Right kidney (tissue), 1 donor: ENCODE data around the gene MYO1B.

Experiments used
- DNase-seq: peaks from one replicate; pipeline ENCODE4 v3.0.0-alpha.2; 2016

MYO1B gene

DNA sequence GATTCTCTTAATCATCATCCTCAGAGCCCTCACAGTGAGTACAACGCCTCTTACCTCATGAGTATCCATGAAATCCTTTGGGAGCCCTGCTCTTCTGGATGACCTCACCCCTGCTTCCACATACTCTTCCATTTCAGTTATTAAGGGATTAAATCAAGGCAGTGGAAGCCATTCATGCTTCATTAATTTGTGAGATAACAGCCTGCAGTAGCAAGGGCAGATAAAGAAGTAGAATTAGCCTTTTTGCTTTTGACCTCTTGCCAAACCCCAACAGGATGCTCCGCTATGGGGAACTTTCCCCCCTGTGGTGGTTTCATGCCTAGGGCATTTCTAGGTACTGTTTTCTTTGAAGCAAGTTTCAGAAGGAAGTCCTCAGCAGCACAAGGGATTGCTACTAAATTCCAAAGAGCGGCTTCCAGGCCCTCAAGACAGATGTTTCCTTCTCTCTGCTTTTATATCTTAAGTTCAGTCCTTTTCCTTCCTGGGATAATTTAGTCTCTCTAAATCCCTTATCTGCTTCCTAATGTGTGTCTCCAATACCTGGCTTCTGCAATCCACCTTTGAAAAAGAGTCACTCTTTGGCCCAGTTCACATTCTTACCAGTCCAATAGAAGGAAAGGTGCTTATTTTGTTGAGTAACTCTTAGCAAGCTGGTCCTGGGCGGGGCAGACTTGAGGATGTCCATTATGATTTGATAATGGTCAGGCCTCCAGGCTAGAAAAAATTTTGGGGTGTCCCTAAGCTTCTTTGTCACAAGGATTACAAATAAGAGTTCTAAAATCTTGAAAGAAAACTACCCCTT lies 76.9 kb downstream of the MYO1B start:
- no peak for DNase-seq

GRCh38 chr2:191322828-191323506 lies 77.8 kb downstream of the MYO1B start:
- DNase-seq, result no peak

DNA sequence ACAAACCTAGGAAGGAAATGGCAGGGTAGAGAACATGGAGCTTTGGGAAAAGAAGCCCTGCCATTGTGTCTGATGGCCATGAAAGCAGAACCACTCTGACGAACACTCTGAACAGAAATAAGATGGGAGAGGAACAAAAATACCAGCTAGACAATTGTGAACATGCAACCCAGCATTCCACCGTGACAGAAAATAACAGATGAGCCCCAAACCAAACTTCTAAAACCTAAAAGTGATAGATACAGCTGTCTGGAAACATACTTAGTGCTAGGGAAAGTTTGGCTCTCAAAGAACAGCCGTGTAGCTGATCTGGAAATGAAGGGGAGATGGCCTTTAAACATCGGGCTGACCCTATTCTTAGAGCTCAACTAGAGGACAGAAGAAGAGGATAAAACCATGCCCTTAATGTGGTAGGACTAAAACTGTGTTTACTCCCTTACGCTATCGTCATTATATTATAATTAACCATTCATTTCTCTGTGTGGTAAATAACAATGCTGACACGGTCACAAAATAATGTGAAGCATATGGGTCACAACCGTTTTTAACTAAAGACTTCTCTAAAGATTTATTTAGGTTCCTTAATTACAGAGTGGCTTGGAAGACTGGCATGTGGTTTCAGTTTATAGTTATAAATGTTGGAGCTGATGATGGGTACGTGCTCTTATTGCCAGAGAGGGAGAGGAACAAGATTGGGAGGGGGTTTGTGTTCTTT lies 80.6 kb downstream of the MYO1B start:
- no peak for DNase-seq

- DNase-seq, result no peak
Measured at GRCh38 chr2:191327484-191327883, 82.3 kb downstream of the MYO1B start.

- DNase-seq, result no peak
Measured at GRCh38 chr2:191328150-191328809, 83.1 kb downstream of the MYO1B start.

GRCh38 chr2:191329841-191330240 lies 84.6 kb downstream of the MYO1B start:
- no peak for DNase-seq

- DNase-seq, result no peak
Measured at GRCh38 chr2:191333911-191334357, 88.7 kb downstream of the MYO1B start.

DNA sequence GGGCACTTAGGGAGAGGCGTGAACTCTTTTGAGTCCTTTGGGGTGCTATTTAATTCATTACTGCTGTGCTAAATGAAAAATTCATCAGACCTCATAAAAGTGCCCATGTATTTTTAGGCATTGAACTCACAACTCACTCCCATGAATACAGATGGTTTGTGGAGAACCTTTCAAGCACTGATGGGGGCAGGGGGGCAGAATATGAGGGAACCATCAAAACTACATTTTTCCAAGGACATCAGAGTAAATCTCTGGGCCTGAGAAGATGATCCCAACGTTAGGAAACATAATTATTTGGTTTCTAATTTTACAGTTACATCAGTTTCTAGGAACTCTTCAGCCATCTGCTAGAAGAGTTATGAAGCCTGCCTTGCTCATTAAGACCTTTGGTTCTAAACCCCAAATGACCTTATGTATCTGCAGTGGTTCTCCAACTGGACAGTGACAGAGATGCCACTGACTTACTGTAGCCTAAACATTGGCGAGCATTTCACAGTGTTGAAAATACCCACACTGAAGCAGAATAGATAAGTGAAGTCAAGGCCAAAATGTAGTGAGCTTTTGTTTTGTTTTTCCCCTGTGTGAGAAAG lies 90.8 kb downstream of the MYO1B start:
- no peak for DNase-seq

DNA sequence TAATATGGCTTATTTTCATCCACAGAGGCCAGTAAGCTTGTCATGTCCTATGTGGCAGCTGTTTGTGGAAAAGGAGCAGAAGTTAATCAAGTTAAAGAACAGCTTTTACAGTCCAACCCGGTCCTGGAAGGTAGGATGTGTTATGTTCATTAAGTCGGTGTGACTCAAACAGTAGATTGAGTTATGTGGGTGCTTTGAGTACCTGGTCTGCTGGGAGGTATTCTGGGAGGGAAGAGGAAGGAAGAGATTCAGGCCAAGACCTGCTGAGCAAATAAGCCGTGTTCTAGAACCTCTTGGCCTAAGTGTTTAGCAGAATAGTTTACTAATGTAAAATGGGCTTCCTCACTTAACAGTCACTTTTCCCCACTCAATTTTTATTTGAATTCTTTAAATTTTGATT lies 96.2 kb downstream of the MYO1B start:
- DNase-seq, result no peak

DNA sequence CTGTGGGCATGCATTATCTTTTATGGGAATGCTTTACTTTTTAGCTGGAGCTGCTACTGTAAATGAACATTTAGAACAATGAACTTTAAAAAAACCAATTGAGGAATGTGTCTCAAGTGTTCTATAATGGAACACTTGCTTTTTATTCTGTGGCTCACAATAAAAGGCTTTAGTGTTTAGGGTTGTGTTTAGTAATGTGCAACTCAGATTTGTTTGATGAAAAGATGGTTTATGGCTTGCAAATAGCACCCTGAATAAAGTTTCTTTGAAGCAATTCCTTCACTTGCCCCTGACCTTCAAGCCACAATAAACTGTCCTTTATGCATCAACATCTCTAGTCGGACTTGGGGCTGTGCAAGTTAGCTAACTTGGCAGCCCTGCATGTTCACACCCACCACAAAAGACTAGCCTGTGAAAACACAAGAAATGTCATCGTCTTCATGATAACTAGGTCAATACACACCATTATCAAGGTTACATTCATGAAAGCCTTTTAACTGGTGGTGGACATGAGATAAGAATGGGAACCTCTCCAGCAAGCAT lies 98.7 kb downstream of the MYO1B start:
- DNase-seq, result no peak

GRCh38 chr2:191345788-191346187 lies 100.6 kb downstream of the MYO1B start:
- no peak for DNase-seq

DNA sequence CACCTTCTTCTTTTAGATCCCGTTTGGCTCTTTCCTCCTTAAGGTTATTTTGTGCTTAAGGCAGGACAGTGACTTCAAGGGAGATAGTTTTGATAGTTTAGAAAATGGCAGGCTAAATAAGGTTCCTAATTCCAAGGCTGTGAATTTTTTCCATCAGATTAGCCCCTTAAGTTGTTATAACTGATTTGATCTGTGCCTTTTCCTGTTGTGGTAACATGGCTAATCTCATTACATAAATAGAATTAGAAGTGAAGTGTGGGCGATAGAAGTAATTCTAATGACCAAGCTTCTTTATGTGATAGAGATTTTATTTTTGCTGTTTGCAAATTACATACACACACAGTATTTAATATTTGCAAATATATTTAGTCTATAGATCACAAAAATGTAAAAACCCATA lies 102.0 kb downstream of the MYO1B start:
- no peak for DNase-seq

GRCh38 chr2:191347881-191348280 lies 102.7 kb downstream of the MYO1B start:
- no peak for DNase-seq

DNA sequence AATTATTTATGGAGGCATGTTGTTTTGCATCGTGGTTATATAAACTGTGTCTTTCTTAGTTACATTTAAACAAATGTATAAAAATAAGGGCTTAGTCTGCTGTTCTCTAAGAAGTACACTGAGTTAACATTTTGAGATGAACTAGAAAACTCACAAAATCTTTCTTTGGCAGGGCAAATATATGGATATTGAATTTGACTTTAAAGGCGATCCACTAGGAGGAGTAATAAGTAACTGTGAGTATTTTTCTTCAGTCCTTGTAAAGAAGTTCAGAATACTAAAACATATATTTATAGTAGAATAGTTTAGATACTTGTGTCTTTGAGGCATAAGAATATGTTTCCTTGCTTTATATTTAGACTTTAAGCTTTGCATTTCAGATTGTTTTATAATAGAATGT lies 104.8 kb downstream of the MYO1B start:
- no peak for DNase-seq

- DNase-seq, result no peak
Measured at GRCh38 chr2:191350826-191351225, 105.6 kb downstream of the MYO1B start.

- DNase-seq, result no peak
Measured at GRCh38 chr2:191351298-191351697, 106.1 kb downstream of the MYO1B start.

- no peak for DNase-seq
Measured at GRCh38 chr2:191351921-191352320, 106.7 kb downstream of the MYO1B start.

- no peak for DNase-seq
Measured at GRCh38 chr2:191352536-191352935, 107.3 kb downstream of the MYO1B start.

DNA sequence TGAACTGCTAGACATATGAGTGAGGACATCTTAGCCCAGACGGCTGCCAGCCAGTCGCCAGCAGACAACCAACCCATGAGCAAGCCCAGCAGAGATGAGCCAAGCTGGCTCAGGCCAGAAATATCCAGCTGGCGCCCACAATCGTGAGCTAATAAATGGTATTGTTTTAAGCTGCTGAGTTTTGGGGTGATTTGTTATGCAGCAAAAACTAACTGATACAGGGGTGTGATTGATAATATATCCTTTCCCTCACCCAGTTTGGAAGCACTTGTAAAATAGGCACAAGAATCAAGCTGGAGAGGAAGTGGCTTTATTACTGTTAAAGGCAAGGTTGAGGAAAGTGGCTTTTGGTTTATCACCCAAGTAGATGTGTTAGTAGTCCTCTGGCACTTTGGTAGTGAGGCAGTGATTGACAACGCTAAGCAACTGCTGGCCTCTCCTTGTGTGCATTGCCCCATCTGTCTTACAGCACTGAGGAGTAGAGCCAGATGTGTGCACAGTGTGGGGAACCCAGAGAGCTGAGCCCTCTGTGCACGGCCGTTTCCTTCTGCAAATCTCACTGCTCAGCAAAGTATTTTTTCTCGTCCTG lies 110.1 kb downstream of the MYO1B start:
- DNase-seq, result no peak

DNA sequence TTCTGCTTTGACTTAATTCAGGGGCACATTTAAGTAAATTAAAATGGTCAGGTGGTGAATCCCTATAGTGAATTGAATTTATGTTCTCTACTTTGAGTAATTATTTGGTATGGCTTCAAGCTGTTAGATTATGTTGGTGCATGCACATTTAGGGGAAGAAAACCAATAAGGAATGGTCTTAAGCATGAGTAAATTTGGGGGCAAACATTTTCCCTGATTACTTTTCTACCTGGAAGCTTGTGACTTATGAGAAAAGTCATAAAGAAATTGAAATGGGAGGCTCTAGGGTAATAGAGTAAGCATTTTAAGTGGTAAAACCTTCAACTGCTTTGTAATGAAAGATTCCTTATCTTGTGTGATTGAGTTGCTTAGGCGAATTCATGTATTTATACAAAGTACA lies 112.5 kb downstream of the MYO1B start:
- no peak for DNase-seq

DNA sequence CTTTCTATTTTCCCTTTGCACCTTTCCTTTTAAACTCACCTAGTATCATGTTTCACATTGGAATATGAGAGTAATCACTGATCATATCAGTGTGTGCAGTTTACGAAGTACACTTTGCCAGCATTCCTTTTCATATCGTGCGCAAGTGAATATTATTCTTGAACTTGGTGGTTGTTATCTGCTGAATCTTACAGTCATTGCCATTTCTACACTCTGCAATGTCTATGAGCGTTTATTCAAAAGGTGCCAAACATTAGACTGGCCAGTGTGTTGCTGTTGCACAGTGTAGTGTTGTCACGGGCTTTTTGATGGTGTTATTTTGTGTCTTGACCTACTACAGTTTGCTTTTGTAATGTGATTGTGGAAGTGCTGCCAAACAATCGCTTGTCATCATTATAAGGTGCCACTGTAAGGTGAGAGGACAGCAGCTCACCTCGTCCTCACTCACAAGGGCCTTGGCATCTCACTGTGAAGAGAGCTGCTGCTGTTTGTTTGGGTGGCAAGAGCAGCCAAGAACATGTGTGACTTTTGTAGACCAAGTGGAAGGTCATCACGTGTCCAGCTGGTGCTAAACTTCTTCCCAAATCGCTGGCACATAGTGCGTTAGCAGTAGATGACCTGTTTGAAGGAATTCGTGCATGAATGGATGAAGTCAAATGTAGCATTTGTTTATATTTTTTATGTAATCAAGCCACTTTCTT lies 113.3 kb downstream of the MYO1B start:
- no peak for DNase-seq
